GM12873 (cell line): ENCODE results near the gene C1orf198.

Source experiments
- CTCF ChIP-seq: IDR thresholded peaks from 2 replicates; pipeline ENCODE4 v1.5.1; 2012; ENCODE audit warnings: low read depth, mild to moderate bottlenecking, moderate library complexity, low read length, control low read depth; ENCODE audit not compliant: insufficient read depth; ENCODE audit errors: missing control alignments

The C1orf198 gene

GRCh38 chr1:230858918-230859729 lies 9.2 kb downstream of the C1orf198 start:
- TF ChIP-seq CTCF = no peak

GRCh38 chr1:230858236-230858820 lies 10.0 kb downstream of the C1orf198 start:
- TF ChIP-seq CTCF = no peak

GRCh38 chr1:230857822-230858221 lies 10.5 kb downstream of the C1orf198 start:
- no peak for TF ChIP-seq CTCF

- TF ChIP-seq CTCF = no peak
Observed at GRCh38 chr1:230857077-230857476, 11.2 kb downstream of the C1orf198 start.

- no peak for TF ChIP-seq CTCF
Observed at GRCh38 chr1:230855886-230856285, 12.4 kb downstream of the C1orf198 start.

- no peak for TF ChIP-seq CTCF
Observed at GRCh38 chr1:230854423-230854822, 13.9 kb downstream of the C1orf198 start.

- TF ChIP-seq CTCF = no peak
Observed at GRCh38 chr1:230853731-230854130, 14.6 kb downstream of the C1orf198 start.
